GM23248 (cell line): ENCODE results near the gene SYF2.

Source experiments
- EZH2 ChIP-seq: fragments of 200-600 bp; sonication (generic); IDR thresholded peaks from 2 replicates; pipeline ENCODE4 v1.6.1; 2018; ENCODE audit warnings: antibody characterized with exemption, mild to moderate bottlenecking; ENCODE audit not compliant: insufficient read depth, poor library complexity, severe bottlenecking
- EZH2phosphoT487 ChIP-seq: fragments of 200-600 bp; sonication (generic); IDR thresholded peaks from 2 replicates; pipeline ENCODE4 v1.6.1; 2018; ENCODE audit warnings: antibody characterized with exemption, moderate library complexity, mild to moderate bottlenecking, low read depth; ENCODE audit not compliant: insufficient read depth

GRCh38 chr1:25216123-25216522 is 16.2 kb downstream of the SYF2 start:
- TF ChIP-seq EZH2 (no peak), EZH2phosphoT487 (no peak)
